WERI-Rb-1 (cell line): ENCODE measurements around the gene PSTPIP1.

Experiments used
- DNase-seq: peaks from one replicate; pipeline ENCODE4 v3.0.0-alpha.2; 2020
- H3K27ac ChIP-seq: fragments of 250-450 bp; sonication (Bioruptor Pico); 2 replicates; pipeline ENCODE4 v1.5.1; 2020; ENCODE audit warnings: mild to moderate bottlenecking, moderate library complexity
- H3K27me3 ChIP-seq: fragments of 250-450 bp; sonication (Bioruptor Pico); 2 replicates; pipeline ENCODE4 v1.5.1; 2021; ENCODE audit warnings: mild to moderate bottlenecking, low read depth, moderate library complexity; ENCODE audit not compliant: insufficient read depth, severe bottlenecking
- H3K36me3 ChIP-seq: fragments of 250-450 bp; sonication (Bioruptor Pico); 2 replicates; pipeline ENCODE4 v1.5.1; 2020; ENCODE audit warnings: mild to moderate bottlenecking, moderate library complexity
- H3K4me3 ChIP-seq: 2 replicates; pipeline ENCODE4 v1.5.1; 2011; ENCODE audit warnings: low read depth, mild to moderate bottlenecking, control low read depth, low read length
- H3K9me3 ChIP-seq: fragments of 250-450 bp; sonication (Bioruptor Pico); 2 replicates; pipeline ENCODE4 v1.5.1; 2021; ENCODE audit warnings: mild to moderate bottlenecking, moderate library complexity; ENCODE audit not compliant: severe bottlenecking
- TF ChIP-seq, protein P1 (sequence below): IDR thresholded peaks from 2 replicates; pipeline ENCODE4 v1.5.1; 2011; ENCODE audit warnings: low read depth, mild to moderate bottlenecking, control low read depth, inconsistent platforms, low read length

The PSTPIP1 gene

DNA sequence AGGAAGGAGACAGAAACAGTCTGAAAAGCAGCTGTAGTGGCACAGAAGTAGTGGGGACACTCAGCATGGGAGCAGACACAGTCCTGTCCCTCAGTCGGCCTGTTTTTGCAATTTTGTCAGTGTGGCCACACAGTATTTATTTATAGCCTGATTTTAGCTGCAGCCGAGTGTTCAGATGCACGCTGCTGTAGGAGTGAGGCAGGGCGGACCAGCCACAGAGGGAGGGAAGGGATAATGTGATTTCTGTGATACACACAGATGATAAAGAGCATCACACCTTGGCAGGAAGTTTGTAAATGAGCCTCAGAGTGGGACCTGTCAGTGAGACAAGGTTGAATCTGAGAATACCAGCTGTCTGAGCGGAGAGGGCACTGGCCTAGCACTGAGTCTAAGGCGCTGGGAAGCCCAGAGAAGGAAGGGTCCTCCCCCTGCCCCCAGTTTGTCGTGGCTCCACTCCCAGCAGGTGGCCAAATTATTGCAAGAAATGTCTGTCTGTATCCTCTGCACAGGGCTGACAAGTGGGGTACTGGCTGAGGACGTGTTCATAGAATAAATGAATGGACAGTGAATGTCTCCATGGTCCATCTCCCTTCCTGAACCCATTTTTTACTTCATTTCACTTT lies 3.8 kb downstream of the PSTPIP1 start:
- Histone ChIP-seq H3K9me3 (no peaks in the 10 kb centered on the region), H3K27ac (no peak overlapping the region), H3K36me3 (no peaks in the 10 kb centered on the region), H3K27me3 (no peaks in the 10 kb centered on the region), H3K4me3 (no peak overlapping the region)
- TF ChIP-seq, protein P1, sequence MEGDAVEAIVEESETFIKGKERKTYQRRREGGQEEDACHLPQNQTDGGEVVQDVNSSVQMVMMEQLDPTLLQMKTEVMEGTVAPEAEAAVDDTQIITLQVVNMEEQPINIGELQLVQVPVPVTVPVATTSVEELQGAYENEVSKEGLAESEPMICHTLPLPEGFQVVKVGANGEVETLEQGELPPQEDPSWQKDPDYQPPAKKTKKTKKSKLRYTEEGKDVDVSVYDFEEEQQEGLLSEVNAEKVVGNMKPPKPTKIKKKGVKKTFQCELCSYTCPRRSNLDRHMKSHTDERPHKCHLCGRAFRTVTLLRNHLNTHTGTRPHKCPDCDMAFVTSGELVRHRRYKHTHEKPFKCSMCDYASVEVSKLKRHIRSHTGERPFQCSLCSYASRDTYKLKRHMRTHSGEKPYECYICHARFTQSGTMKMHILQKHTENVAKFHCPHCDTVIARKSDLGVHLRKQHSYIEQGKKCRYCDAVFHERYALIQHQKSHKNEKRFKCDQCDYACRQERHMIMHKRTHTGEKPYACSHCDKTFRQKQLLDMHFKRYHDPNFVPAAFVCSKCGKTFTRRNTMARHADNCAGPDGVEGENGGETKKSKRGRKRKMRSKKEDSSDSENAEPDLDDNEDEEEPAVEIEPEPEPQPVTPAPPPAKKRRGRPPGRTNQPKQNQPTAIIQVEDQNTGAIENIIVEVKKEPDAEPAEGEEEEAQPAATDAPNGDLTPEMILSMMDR, result no peak
- no peak for DNase-seq

DNA sequence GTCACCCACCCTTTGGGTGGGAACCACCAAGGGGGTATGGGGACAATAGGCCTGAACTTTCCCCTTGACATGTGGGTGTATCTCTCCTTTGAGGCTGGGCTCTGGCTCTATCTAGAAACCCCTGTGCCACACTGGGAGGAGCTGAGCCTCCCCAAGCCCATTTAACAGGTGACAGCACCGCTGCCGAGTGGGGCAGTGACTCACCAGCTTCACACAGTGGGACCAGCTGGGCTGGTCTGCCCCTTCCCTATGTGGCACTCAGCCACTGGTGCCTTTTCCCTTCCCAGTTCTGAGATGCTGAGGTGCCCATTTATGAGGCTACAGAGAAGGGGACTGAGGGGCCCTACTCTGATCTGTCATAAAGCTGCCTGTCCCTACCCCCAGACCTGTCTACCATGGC lies 5.1 kb downstream of the PSTPIP1 start:
- TF ChIP-seq, protein P1, result no peak
- no peaks in the 10 kb centered on the region for H3K36me3 ChIP-seq
- H3K27me3 ChIP-seq, result no peaks in the 10 kb centered on the region
- no peak for DNase-seq
- H3K27ac ChIP-seq, result no peak overlapping the region
- no peak overlapping the region for H3K4me3 ChIP-seq
- no peaks in the 10 kb centered on the region for H3K9me3 ChIP-seq

DNA sequence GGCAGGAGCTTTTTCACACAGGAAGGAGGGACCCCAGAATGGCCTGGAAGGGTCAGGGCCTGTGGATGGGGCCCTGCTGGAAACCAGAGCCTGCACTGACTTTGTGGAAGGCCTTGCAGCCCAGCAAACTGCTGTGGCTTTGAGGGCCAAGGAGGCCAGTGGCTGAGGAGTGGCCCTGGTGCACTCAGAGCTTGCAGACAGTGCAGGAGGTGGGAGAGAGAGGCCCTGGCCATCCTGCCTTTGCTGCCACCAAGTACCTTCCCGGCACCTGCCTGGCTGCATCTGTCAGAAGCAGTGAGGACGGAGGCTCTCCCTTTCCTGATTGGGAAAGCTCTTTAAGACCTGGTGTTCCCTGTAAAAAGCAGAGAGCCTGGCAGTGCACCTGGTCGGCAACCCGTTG lies 6.4 kb downstream of the PSTPIP1 start:
- Histone ChIP-seq H3K27ac (no peak overlapping the region), H3K4me3 (no peak overlapping the region), H3K27me3 (no peaks in the 10 kb centered on the region), H3K36me3 (no peaks in the 10 kb centered on the region), H3K9me3 (no peaks in the 10 kb centered on the region)
- TF ChIP-seq, protein P1, result no peak
- no peak for DNase-seq

DNA sequence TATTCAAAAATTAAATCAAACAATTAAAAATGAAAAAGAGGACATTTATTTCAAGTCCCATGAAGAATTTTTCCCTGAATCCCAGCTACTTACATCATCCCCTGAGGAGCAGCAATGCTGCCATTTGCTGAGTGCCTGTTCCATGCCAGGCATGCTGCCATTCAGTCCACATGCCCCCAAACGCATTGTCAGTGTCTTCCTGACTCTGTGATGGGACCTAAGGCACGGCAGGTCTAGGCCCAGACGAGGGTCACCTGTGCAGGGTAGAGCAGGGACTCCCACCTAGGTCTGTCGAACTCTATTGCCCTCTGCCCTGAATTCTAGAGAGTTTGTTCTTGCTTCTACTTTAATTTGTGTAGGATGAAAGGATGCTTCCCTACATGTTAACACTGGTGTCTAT lies 7.0 kb downstream of the PSTPIP1 start:
- Histone ChIP-seq H3K27me3 (no peaks in the 10 kb centered on the region), H3K36me3 (no peaks in the 10 kb centered on the region), H3K27ac (no peak overlapping the region), H3K9me3 (no peaks in the 10 kb centered on the region), H3K4me3 (no peak overlapping the region)
- TF ChIP-seq, protein P1, result no peak
- DNase-seq, result no peak

DNA sequence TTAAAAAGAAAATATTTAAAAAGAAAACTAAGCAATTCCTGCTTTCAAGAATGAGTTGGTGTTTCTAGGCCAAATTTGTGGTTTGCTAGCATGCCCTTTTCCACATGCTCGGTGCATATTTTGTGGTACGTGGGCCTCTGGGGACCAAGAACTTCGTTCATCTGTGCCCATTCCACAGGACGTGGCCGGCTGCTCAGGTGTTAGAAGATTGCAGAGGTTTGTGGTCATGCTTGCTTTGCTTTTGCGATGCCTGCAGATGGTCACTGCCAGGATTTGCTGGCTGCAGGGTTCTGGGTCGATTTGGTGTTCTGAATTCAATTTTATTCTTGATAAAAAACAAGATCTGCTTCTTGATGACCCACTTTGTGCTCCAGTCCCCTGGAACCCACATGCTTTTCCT lies 7.5 kb downstream of the PSTPIP1 start:
- no peaks in the 10 kb centered on the region for H3K36me3 ChIP-seq
- no peaks in the 10 kb centered on the region for H3K9me3 ChIP-seq
- DNase-seq, result no peak
- no peak overlapping the region for H3K27ac ChIP-seq
- TF ChIP-seq, protein P1, result no peak
- H3K27me3 ChIP-seq, result no peaks in the 10 kb centered on the region
- H3K4me3 ChIP-seq, result no peak overlapping the region
